ENCODE results near the gene MEGF11.

Gene MEGF11

DNA sequence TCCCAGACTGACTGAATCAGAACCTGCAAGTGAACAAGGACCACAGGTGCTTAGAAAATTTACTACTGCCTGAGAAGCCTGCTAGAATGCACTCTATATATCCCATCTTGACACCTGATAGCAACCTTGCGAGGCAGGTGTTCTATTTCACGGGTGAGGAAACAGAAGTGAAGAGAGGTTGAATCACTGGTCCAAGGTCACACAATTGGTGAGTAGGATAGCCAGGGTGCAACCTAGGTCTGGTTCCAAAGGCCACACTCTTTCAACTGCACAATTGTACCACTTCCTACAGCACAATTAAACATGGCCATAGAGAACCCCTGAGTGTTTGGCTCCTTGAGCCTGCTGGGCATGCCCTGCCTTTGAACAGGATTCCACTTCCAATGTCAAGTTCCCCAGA is 297.2 kb downstream of the MEGF11 start:
- TF ChIP-seq, protein P1, sequence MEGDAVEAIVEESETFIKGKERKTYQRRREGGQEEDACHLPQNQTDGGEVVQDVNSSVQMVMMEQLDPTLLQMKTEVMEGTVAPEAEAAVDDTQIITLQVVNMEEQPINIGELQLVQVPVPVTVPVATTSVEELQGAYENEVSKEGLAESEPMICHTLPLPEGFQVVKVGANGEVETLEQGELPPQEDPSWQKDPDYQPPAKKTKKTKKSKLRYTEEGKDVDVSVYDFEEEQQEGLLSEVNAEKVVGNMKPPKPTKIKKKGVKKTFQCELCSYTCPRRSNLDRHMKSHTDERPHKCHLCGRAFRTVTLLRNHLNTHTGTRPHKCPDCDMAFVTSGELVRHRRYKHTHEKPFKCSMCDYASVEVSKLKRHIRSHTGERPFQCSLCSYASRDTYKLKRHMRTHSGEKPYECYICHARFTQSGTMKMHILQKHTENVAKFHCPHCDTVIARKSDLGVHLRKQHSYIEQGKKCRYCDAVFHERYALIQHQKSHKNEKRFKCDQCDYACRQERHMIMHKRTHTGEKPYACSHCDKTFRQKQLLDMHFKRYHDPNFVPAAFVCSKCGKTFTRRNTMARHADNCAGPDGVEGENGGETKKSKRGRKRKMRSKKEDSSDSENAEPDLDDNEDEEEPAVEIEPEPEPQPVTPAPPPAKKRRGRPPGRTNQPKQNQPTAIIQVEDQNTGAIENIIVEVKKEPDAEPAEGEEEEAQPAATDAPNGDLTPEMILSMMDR (conservative IDR thresholded peaks at IDR 0.05; ENCODE audit: low read depth, low read length), result no peak
- DNase-seq (ENCODE audit: low read depth), result no peak
- no peak overlapping the region for H3K4me3 ChIP-seq (ENCODE audit: low read depth, low read length)

GRCh38 chr15:65954289-65954741 is 299.2 kb downstream of the MEGF11 start:
- no peak for DNase-seq (ENCODE audit: low read depth)
- H3K4me3 ChIP-seq (ENCODE audit: low read depth, low read length), result no peak overlapping the region
- TF ChIP-seq, protein P1 (conservative IDR thresholded peaks at IDR 0.05; ENCODE audit: low read depth, low read length), result no peak

DNA sequence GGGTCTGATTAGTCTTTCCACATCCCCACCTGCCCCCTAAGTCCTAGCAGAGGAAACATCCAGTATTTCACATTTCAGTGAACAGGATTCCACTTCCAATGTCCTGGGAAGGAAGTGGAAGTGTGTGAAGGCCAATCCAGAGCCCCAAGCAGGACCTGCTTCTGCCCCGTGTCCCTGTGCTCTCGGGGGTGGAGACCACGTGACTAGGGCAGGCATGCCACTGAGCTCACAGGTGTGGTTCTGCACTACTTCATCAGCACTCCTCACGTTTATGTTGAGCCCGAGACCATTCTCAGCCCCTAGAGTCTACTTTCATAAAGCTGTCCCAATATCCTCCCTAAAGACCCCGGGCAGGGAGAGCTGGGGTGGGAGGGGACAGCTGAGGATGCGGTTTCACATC is 299.9 kb downstream of the MEGF11 start:
- no peak for DNase-seq (ENCODE audit: low read depth)
- H3K4me3 ChIP-seq (ENCODE audit: low read depth, low read length), result no peak overlapping the region
- TF ChIP-seq, protein P1 (conservative IDR thresholded peaks at IDR 0.05; ENCODE audit: low read depth, low read length), result no peak

- no peak overlapping the region for H3K4me3 ChIP-seq (ENCODE audit: low read depth, low read length)
- peak; percentile 73 for DNase-seq (ENCODE audit: low read depth)
- TF ChIP-seq, protein P1 (conservative IDR thresholded peaks at IDR 0.05; ENCODE audit: low read depth, low read length), result no peak
These were observed 301.0 kb downstream of the MEGF11 start for GRCh38 chr15:65952391-65953053.

- TF ChIP-seq, protein P1 (conservative IDR thresholded peaks at IDR 0.05; ENCODE audit: low read depth, low read length), result no peak
- no peak overlapping the region for H3K4me3 ChIP-seq (ENCODE audit: low read depth, low read length)
- DNase-seq (ENCODE audit: low read depth), result no peak
These were observed 302.5 kb downstream of the MEGF11 start for GRCh38 chr15:65951007-65951406.

- H3K4me3 ChIP-seq (ENCODE audit: low read depth, low read length), result no peak overlapping the region
- TF ChIP-seq, protein P1 (conservative IDR thresholded peaks at IDR 0.05; ENCODE audit: low read depth, low read length), result no peak
- no peak for DNase-seq (ENCODE audit: low read depth)
These were observed 304.1 kb downstream of the MEGF11 start for GRCh38 chr15:65949491-65949890.

GRCh38 chr15:65949011-65949410 is 304.5 kb downstream of the MEGF11 start:
- TF ChIP-seq, protein P1 (conservative IDR thresholded peaks at IDR 0.05; ENCODE audit: low read depth, low read length), result no peak
- DNase-seq (ENCODE audit: low read depth), result no peak
- no peak overlapping the region for H3K4me3 ChIP-seq (ENCODE audit: low read depth, low read length)

All from choroid plexus epithelial cell (primary cell).